H54 (cell line): Measurements from ENCODE around the gene PELI3.
A peak's percentile ranks its signal among the peaks of the same experiment; 100 is the strongest.

Experiments
- DNase-seq: peaks from one replicate; pipeline ENCODE4 v3.0.0; 2011; ENCODE audit warnings: low spot score, mixed read lengths; ENCODE audit not compliant: insufficient read length
- FAIRE-seq: peaks from 3 replicates; lab custom pipeline; 2011; peaks lifted over from hg19 to GRCh38; lab: Jason Lieb, UNC
- POLR2A ChIP-seq: IDR thresholded peaks from 2 replicates; pipeline ENCODE4 v1.6.1; 2011; ENCODE audit warnings: low read depth, mild to moderate bottlenecking, low read length

Gene PELI3

GRCh38 chr11:66475349-66476172 lies 8.9 kb downstream of the PELI3 start:
- FAIRE-seq (no peak), DNase-seq (no peak)
- no peak for TF ChIP-seq POLR2A

GRCh38 chr11:66476173-66476840 lies 9.6 kb downstream of the PELI3 start:
- DNase-seq (no peak), FAIRE-seq (no peak)
- no peak for TF ChIP-seq POLR2A

- DNase-seq (no peak), FAIRE-seq (no peak)
- TF ChIP-seq POLR2A, result no peak
Measured at GRCh38 chr11:66476841-66477251, 10.1 kb downstream of the PELI3 start.

- no peak for FAIRE-seq
Measured at GRCh38 chr11:66477263-66478201, 10.8 kb downstream of the PELI3 start.

GRCh38 chr11:66478729-66479393 lies 12.2 kb downstream of the PELI3 start:
- DNase-seq, result no peak
- FAIRE-seq, result no peak
- TF ChIP-seq POLR2A, result no peak

More at GRCh38 chr11:66477263-66478201, 10.8 kb downstream of the PELI3 start:
- DNase-seq, result no peak
- no peak for TF ChIP-seq POLR2A

GRCh38 chr11:66479394-66480116 lies 12.8 kb downstream of the PELI3 start:
- FAIRE-seq, result no peak
- DNase-seq, result peak; percentile 78

GRCh38 chr11:66480117-66480938 lies 13.6 kb downstream of the PELI3 start, which contains the start of gene DPP3:
TSS of gene DPP3 (plus strand) at chr11:66480434. CDS start at chr11:66482201, 1,767 bp downstream.
- no peak for FAIRE-seq
- DNase-seq, result peak; percentile 97

More at GRCh38 chr11:66479394-66480116, 12.8 kb downstream of the PELI3 start:
- TF ChIP-seq POLR2A, result no peak

GRCh38 chr11:66484806-66485380 lies 18.2 kb downstream of the PELI3 start:
- TF ChIP-seq POLR2A, result no peak
- no peak for FAIRE-seq
- DNase-seq, result no peak

More at GRCh38 chr11:66480117-66480938, 13.6 kb downstream of the PELI3 start, which contains the start of gene DPP3:
- TF ChIP-seq POLR2A, result peak; percentile 87

GRCh38 chr11:66488957-66489356 lies 22.3 kb downstream of the PELI3 start:
- DNase-seq (no peak), FAIRE-seq (no peak)
- no peak for TF ChIP-seq POLR2A

GRCh38 chr11:66489636-66490035 lies 22.9 kb downstream of the PELI3 start:
- no peak for DNase-seq
- FAIRE-seq, result no peak
- no peak for TF ChIP-seq POLR2A

- TF ChIP-seq POLR2A, result no peak
- FAIRE-seq (no peak), DNase-seq (no peak)
Measured at GRCh38 chr11:66491315-66491935, 24.7 kb downstream of the PELI3 start.
